GM06990 (cell line): Measurements from ENCODE around the gene SYDE2.

Source experiments
- DNase-seq: peaks from one replicate; pipeline ENCODE4 v3.0.0-alpha.2; 2011; ENCODE audit not compliant: insufficient read length; ENCODE audit errors: extremely low read depth
- H3K27me3 ChIP-seq: replicated peaks from 2 replicates; pipeline ENCODE4 v1.6.0; 2011; ENCODE audit warnings: low read length; ENCODE audit not compliant: control insufficient read depth, insufficient read depth
- H3K36me3 ChIP-seq: 2 replicates; pipeline ENCODE4 v1.5.1; 2011; ENCODE audit warnings: low read length; ENCODE audit not compliant: control insufficient read depth, insufficient read depth
- H3K4me3 ChIP-seq: replicated peaks from 2 replicates; pipeline ENCODE4 v1.5.1; 2011; ENCODE audit warnings: low read depth, mild to moderate bottlenecking, control low read depth, low read length
- CTCF ChIP-seq: IDR thresholded peaks from 2 replicates; pipeline ENCODE4 v1.5.1; 2011; ENCODE audit warnings: low read length, control low read depth, mild to moderate bottlenecking, inconsistent platforms; ENCODE audit not compliant: insufficient read depth, poor library complexity, severe bottlenecking

Gene SYDE2

GRCh38 chr1:85182700-85183099 lies 18.1 kb downstream of the SYDE2 start:
- no peaks in the 10 kb centered on the region for H3K36me3 ChIP-seq
- H3K27me3 ChIP-seq: no peaks in the 10 kb centered on the region

GRCh38 chr1:85180869-85181268 lies 19.9 kb downstream of the SYDE2 start:
- Histone ChIP-seq H3K4me3 (no peak overlapping the region), H3K36me3 (no peaks in the 10 kb centered on the region), H3K27me3 (no peaks in the 10 kb centered on the region)
- TF ChIP-seq CTCF: no peak
- no peak for DNase-seq

More at GRCh38 chr1:85182700-85183099, 18.1 kb downstream of the SYDE2 start:
- H3K4me3 ChIP-seq: no peak overlapping the region
- no peak for DNase-seq
- no peak for TF ChIP-seq CTCF

GRCh38 chr1:85179522-85179921 lies 21.3 kb downstream of the SYDE2 start:
- TF ChIP-seq CTCF: no peak
- H3K36me3 ChIP-seq: no peaks in the 10 kb centered on the region
- no peaks in the 10 kb centered on the region for H3K27me3 ChIP-seq
- DNase-seq: no peak
- no peak overlapping the region for H3K4me3 ChIP-seq

- no peak for DNase-seq
- H3K36me3 ChIP-seq: no peaks in the 10 kb centered on the region
- H3K4me3 ChIP-seq: no peak overlapping the region
- H3K27me3 ChIP-seq: no peaks in the 10 kb centered on the region
- TF ChIP-seq CTCF: no peak
Observed at GRCh38 chr1:85178396-85178795, 22.4 kb downstream of the SYDE2 start.

GRCh38 chr1:85174503-85174902 lies 26.3 kb downstream of the SYDE2 start:
- Histone ChIP-seq H3K36me3 (no peaks in the 10 kb centered on the region), H3K4me3 (no peak overlapping the region), H3K27me3 (no peaks in the 10 kb centered on the region)
- DNase-seq: no peak
- TF ChIP-seq CTCF: no peak

GRCh38 chr1:85172684-85173337 lies 28.0 kb downstream of the SYDE2 start:
- H3K36me3 ChIP-seq: no peaks in the 10 kb centered on the region
- H3K27me3 ChIP-seq: no peaks in the 10 kb centered on the region
- TF ChIP-seq CTCF: no peak
- no peak for DNase-seq
- no peak overlapping the region for H3K4me3 ChIP-seq
